HEK293 (cell line): ENCODE data around the gene MRPL45.

ENCODE experiments used
- ATF2 ChIP-seq: fragments of 450-650 bp; formaldehyde crosslinking; IDR thresholded peaks from 2 replicates; pipeline ENCODE4 v1.5.1; 2016; ENCODE audit warnings: missing biosample characterization, missing genetic modification characterization, low read depth
- FEZF1 ChIP-seq: fragments of 450-650 bp; formaldehyde crosslinking; IDR thresholded peaks from 2 replicates; pipeline ENCODE4 v1.5.1; 2016; ENCODE audit warnings: missing biosample characterization, missing genetic modification characterization
- KLF1 ChIP-seq: fragments of 450-650 bp; formaldehyde crosslinking; IDR thresholded peaks from 2 replicates; pipeline ENCODE4 v1.5.1; 2016; ENCODE audit warnings: missing biosample characterization, missing genetic modification characterization
- MYNN ChIP-seq: fragments of 450-650 bp; formaldehyde crosslinking; IDR thresholded peaks from 2 replicates; pipeline ENCODE4 v1.5.1; 2016; ENCODE audit warnings: missing biosample characterization, missing genetic modification characterization, borderline replicate concordance
- OVOL3 ChIP-seq: fragments of 450-650 bp; formaldehyde crosslinking; IDR thresholded peaks from 2 replicates; pipeline ENCODE4 v1.5.1; 2016; ENCODE audit warnings: missing biosample characterization, missing genetic modification characterization
- SETDB1 ChIP-seq: IDR thresholded peaks from one replicate; pipeline ENCODE4 v1.6.1; 2017; ENCODE audit warnings: mild to moderate bottlenecking, low read length, moderate library complexity, mixed read lengths; ENCODE audit not compliant: insufficient read length
- SP3 ChIP-seq: fragments of 450-650 bp; formaldehyde crosslinking; IDR thresholded peaks from 2 replicates; pipeline ENCODE4 v1.5.1; 2016; ENCODE audit warnings: missing biosample characterization, missing genetic modification characterization
- TCF7L2 ChIP-seq: IDR thresholded peaks from 2 replicates; pipeline ENCODE4 v1.6.1; 2011; ENCODE audit warnings: low read depth, mild to moderate bottlenecking, inconsistent platforms, low read length, moderate library complexity, borderline replicate concordance
- TSHZ1 ChIP-seq: fragments of 450-650 bp; formaldehyde crosslinking; IDR thresholded peaks from 2 replicates; pipeline ENCODE4 v1.5.1; 2016; ENCODE audit warnings: missing biosample characterization, missing genetic modification characterization, borderline replicate concordance
- ZBTB8A ChIP-seq: fragments of 450-650 bp; formaldehyde crosslinking; IDR thresholded peaks from 2 replicates; pipeline ENCODE4 v1.5.1; 2016; ENCODE audit warnings: missing biosample characterization, missing genetic modification characterization
- ZEB2 ChIP-seq: fragments of 450-650 bp; formaldehyde crosslinking; IDR thresholded peaks from 2 replicates; pipeline ENCODE4 v1.5.1; 2016; ENCODE audit warnings: missing biosample characterization, missing genetic modification characterization
- ZFP41 ChIP-seq: fragments of 450-650 bp; formaldehyde crosslinking; IDR thresholded peaks from 2 replicates; pipeline ENCODE4 v1.5.1; 2016; ENCODE audit warnings: missing biosample characterization, missing genetic modification characterization, borderline replicate concordance
- ZNF184 ChIP-seq: fragments of 450-650 bp; IDR thresholded peaks from 2 replicates; pipeline ENCODE4 v1.5.1; 2018; ENCODE audit warnings: missing biosample characterization, mild to moderate bottlenecking, missing genetic modification characterization
- ZNF211 ChIP-seq: fragments of 450-650 bp; formaldehyde crosslinking; IDR thresholded peaks from 2 replicates; pipeline ENCODE4 v1.5.1; 2016; ENCODE audit warnings: low read depth, missing biosample characterization, missing genetic modification characterization
- ZNF248 ChIP-seq: fragments of 450-650 bp; formaldehyde crosslinking; IDR thresholded peaks from 2 replicates; pipeline ENCODE4 v1.5.1; 2017; ENCODE audit warnings: missing biosample characterization, missing genetic modification characterization
- ZNF280C ChIP-seq: fragments of 450-650 bp; formaldehyde crosslinking; IDR thresholded peaks from 2 replicates; pipeline ENCODE4 v1.5.1; 2016; ENCODE audit warnings: missing biosample characterization, missing genetic modification characterization
- ZNF292 ChIP-seq: fragments of 450-650 bp; formaldehyde crosslinking; IDR thresholded peaks from 2 replicates; pipeline ENCODE4 v1.5.1; 2016; ENCODE audit warnings: low read depth, missing biosample characterization, missing genetic modification characterization, borderline replicate concordance
- ZNF398 ChIP-seq: fragments of 450-650 bp; formaldehyde crosslinking; IDR thresholded peaks from 2 replicates; pipeline ENCODE4 v1.5.1; 2017; ENCODE audit warnings: missing biosample characterization, missing genetic modification characterization
- ZNF510 ChIP-seq: fragments of 450-650 bp; formaldehyde crosslinking; IDR thresholded peaks from 2 replicates; pipeline ENCODE4 v1.5.1; 2018; ENCODE audit warnings: mild to moderate bottlenecking, missing genetic modification characterization, missing biosample characterization; ENCODE audit not compliant: insufficient replicate concordance
- ZNF521 ChIP-seq: fragments of 450-650 bp; formaldehyde crosslinking; IDR thresholded peaks from 2 replicates; pipeline ENCODE4 v1.5.1; 2017; ENCODE audit warnings: missing biosample characterization, mild to moderate bottlenecking, missing genetic modification characterization
- ZNF571 ChIP-seq: fragments of 450-650 bp; formaldehyde crosslinking; IDR thresholded peaks from 2 replicates; pipeline ENCODE4 v1.5.0; 2017; ENCODE audit warnings: missing biosample characterization, missing genetic modification characterization
- ZNF585B ChIP-seq: fragments of 450-650 bp; formaldehyde crosslinking; IDR thresholded peaks from 2 replicates; pipeline ENCODE4 v1.5.1; 2016; ENCODE audit warnings: missing biosample characterization, missing genetic modification characterization
- ZNF610 ChIP-seq: fragments of 450-650 bp; formaldehyde crosslinking; IDR thresholded peaks from 2 replicates; pipeline ENCODE4 v1.5.1; 2016; ENCODE audit warnings: missing biosample characterization, missing genetic modification characterization, borderline replicate concordance
- ZNF626 ChIP-seq: fragments of 450-650 bp; sonication (Bioruptor Pico); formaldehyde crosslinking; IDR thresholded peaks from 2 replicates; pipeline ENCODE4 v1.5.1; 2018; ENCODE audit warnings: missing biosample characterization, missing genetic modification characterization, inconsistent platforms
- ZNF658 ChIP-seq: fragments of 450-650 bp; formaldehyde crosslinking; IDR thresholded peaks from 2 replicates; pipeline ENCODE4; 2016; ENCODE audit warnings: missing biosample characterization, missing genetic modification characterization
- ZNF677 ChIP-seq: fragments of 450-650 bp; IDR thresholded peaks from 2 replicates; pipeline ENCODE4 v1.5.0; 2018; ENCODE audit warnings: missing biosample characterization, mild to moderate bottlenecking, missing genetic modification characterization, moderate library complexity
- ZNF701 ChIP-seq: fragments of 450-650 bp; formaldehyde crosslinking; IDR thresholded peaks from 2 replicates; pipeline ENCODE4 v1.5.1; 2016; ENCODE audit warnings: missing biosample characterization, missing genetic modification characterization
- ZNF777 ChIP-seq: fragments of 450-650 bp; formaldehyde crosslinking; IDR thresholded peaks from 2 replicates; pipeline ENCODE4 v1.5.1; 2017; ENCODE audit warnings: missing biosample characterization, missing genetic modification characterization, borderline replicate concordance
- ZSCAN16 ChIP-seq: fragments of 450-650 bp; formaldehyde crosslinking; IDR thresholded peaks from 2 replicates; pipeline ENCODE4 v1.5.1; 2016; ENCODE audit warnings: missing biosample characterization, missing genetic modification characterization
- TF ChIP-seq, protein P1 (sequence below): fragments of 450-650 bp; formaldehyde crosslinking; IDR thresholded peaks from 2 replicates; pipeline ENCODE4 v1.5.1; 2016; ENCODE audit warnings: missing biosample characterization, missing genetic modification characterization, borderline replicate concordance

MRPL45 gene

GRCh38 chr17:38351412-38352222 is 54.6 kb downstream of the MRPL45 start, which contains the start of gene SOCS7 (continued):
- TF ChIP-seq ZNF571 (no peak), ATF2 (tag by site-specific recombination) (no peak), ZNF626 (tag by site-specific recombination) (no peak), FEZF1 (tag by site-specific recombination) (no peak), ZNF292 (tag by site-specific recombination) (no peak), ZNF398 (tag by site-specific recombination) (no peak), ZNF677 (tag by site-specific recombination) (no peak), ZNF211 (tag by site-specific recombination) (no peak), SETDB1 (no peak), ZNF610 (no peak), MYNN (no peak), ZFP41 (no peak), ZNF248 (no peak), ZSCAN16 (tag by site-specific recombination) (no peak), ZNF184 (no peak), ZNF701 (tag by site-specific recombination) (no peak), ZBTB8A (tag by site-specific recombination) (no peak), TCF7L2 (no peak), ZNF510 (tag by site-specific recombination) (no peak), ZNF521 (no peak), KLF1 (tag by site-specific recombination) (peak; percentile 30; the same call in 1 of the 2 replicates), ZNF658 (tag by site-specific recombination) (no peak), ZNF777 (tag by site-specific recombination) (no peak), ZNF280C (tag by site-specific recombination) (no peak), TSHZ1 (tag by site-specific recombination) (no peak), SP3 (tag by site-specific recombination) (peak; percentile 60), ZEB2 (peak; percentile 75), ZNF585B (tag by site-specific recombination) (no peak), OVOL3 (tag by site-specific recombination) (no peak)
- TF ChIP-seq, protein P1, sequence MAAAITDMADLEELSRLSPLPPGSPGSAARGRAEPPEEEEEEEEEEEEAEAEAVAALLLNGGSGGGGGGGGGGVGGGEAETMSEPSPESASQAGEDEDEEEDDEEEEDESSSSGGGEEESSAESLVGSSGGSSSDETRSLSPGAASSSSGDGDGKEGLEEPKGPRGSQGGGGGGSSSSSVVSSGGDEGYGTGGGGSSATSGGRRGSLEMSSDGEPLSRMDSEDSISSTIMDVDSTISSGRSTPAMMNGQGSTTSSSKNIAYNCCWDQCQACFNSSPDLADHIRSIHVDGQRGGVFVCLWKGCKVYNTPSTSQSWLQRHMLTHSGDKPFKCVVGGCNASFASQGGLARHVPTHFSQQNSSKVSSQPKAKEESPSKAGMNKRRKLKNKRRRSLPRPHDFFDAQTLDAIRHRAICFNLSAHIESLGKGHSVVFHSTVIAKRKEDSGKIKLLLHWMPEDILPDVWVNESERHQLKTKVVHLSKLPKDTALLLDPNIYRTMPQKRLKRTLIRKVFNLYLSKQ (tag by site-specific recombination): no peak
